ENCODE measurements around the gene KLF16.

KLF16 gene

DNA sequence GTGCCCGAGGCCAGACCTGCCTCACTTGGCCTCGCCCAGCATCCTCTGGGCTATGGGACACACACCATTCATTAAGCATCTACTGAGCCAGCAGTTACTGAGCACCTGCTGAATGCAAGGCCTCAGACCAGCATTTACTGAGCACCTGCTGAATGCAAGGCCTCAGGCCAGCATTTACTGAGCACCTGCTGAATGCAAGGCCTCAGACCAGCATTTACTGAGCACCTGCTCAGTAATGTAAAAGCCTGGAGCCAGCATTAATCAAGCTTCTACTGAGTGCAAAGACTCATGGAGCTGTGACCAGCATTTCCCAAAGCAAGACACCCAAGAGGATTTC is 55.0 kb downstream of the KLF16 start:
- H3K4me3 ChIP-seq (replicated peaks in 1 of 2; ENCODE audit: low read depth in 2 of 2, low read length in 2 of 2) = no peak overlapping the region
- DNase-seq (ENCODE audit: low read depth in 2 of 2) = no peak
- no peak for TF ChIP-seq CTCF (IDR thresholded peaks at IDR 0.05; ENCODE audit: low read depth, low read length)

GRCh38 chr19:1807695-1808394 is 55.5 kb downstream of the KLF16 start:
- no peak for TF ChIP-seq CTCF (IDR thresholded peaks at IDR 0.05; ENCODE audit: low read depth, low read length)
- no peak for DNase-seq (ENCODE audit: low read depth in 2 of 2)
- no peak overlapping the region for H3K4me3 ChIP-seq (replicated peaks in 1 of 2; ENCODE audit: low read depth in 2 of 2, low read length in 2 of 2)

- no peak overlapping the region for H3K4me3 ChIP-seq (replicated peaks in 1 of 2; ENCODE audit: low read depth in 2 of 2, low read length in 2 of 2)
- no peak for DNase-seq (ENCODE audit: low read depth in 2 of 2)
- TF ChIP-seq CTCF (IDR thresholded peaks at IDR 0.05; ENCODE audit: low read depth, low read length) = no peak
Observed at GRCh38 chr19:1807030-1807694, 56.2 kb downstream of the KLF16 start.

- no peak for TF ChIP-seq CTCF (IDR thresholded peaks at IDR 0.05; ENCODE audit: low read depth, low read length)
- no peak overlapping the region for H3K4me3 ChIP-seq (replicated peaks in 1 of 2; ENCODE audit: low read depth in 2 of 2, low read length in 2 of 2)
- no peak for DNase-seq (ENCODE audit: low read depth in 2 of 2)
Observed at GRCh38 chr19:1806184-1807029, 57.0 kb downstream of the KLF16 start.

DNA sequence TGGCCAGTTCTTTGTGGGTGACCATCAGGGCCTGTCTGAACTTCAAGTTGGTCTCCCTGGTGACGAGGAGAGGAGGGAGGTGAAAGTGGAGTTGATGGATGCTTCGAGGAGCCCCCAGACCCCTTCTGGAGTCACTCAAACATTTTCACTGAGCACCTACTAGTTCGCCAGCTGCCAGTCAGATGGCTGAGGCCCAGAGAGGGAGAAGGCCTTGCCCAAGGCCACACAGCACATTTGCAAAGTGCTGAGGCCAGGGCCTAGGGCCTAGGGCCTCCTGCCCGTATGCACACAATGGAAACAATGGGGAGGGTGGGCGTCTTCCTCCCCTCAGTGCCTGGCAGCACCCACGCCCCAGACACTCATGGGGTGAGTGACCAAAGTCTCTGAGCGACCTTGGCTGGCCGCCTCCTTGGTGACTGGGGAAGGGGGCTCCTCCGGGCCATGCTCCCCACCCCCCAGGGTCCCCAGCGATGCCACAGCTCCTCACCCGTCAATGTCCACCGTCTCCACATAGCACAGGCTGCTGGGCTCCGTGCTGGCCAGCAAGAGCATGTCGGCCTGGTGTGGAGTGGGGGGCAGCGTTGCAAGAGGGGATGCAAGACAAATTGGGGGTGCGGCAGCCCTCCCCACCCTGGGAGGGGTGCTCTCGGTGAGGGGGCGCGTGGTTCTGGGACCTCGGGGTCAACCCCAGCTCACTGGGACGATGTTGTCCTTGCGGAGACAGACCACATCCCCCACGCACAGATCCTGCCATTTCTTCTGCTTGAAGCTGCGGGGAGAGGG is 57.8 kb downstream of the KLF16 start:
- TF ChIP-seq CTCF (IDR thresholded peaks at IDR 0.05; ENCODE audit: low read depth, low read length) = no peak
- no peak overlapping the region for H3K4me3 ChIP-seq (replicated peaks in 1 of 2; ENCODE audit: low read depth in 2 of 2, low read length in 2 of 2)
- DNase-seq (ENCODE audit: low read depth in 2 of 2) = no peak

DNA sequence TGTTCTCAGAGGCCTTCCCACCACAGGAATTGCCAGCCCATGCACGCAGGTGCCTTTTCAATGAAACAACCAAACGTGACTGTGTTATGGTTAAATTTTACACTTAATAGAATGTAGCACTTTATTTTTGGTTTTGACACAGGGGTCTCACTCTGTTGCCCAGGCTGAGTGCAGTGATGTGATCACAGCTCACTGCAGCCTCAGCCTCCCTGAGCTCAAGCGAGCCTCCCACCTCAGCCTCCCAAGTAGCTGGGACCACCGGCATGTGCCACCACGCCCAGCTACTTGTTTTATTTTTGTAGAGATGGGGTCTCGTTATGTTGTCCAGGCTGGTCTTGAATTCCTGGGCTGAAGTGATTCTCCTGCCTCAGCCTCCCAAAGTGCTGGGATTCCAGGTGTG is 58.5 kb downstream of the KLF16 start:
- TF ChIP-seq CTCF (IDR thresholded peaks at IDR 0.05; ENCODE audit: low read depth, low read length) = no peak
- no peak overlapping the region for H3K4me3 ChIP-seq (replicated peaks in 1 of 2; ENCODE audit: low read depth in 2 of 2, low read length in 2 of 2)
- DNase-seq (ENCODE audit: low read depth in 2 of 2) = no peak

Measured in cardiac fibroblast (primary cell).